Panc1 (cell line): ENCODE measurements around the gene GSDMA. TPM values are rescaled to one million over a fixed set of nuclear protein-coding genes. Genes with fewer than 3 reads are reported as not detected.

Experiments
- ATAC-seq: fragments of 200-7000 bp; cut with Tn5 transposase; 2 replicates; pipeline ENCODE4 v1.9.1; 2020; ENCODE audit warnings: mild to moderate bottlenecking, moderate library complexity
- BruUV-seq: library from RNA; stranded (reverse); fragments of 400-500 nt; replicated peaks from 2 replicates; lab custom pipeline; 2021; lab: Mats Ljungman, UMichigan
- CTCF ChIA-PET: fragments of 300-600 bp; sonication (Branson Sonifier 250); formaldehyde crosslinking; loops from one replicate; lab custom pipeline; 2022; ENCODE audit warnings: antibody characterized with exemption; lab: Charles Lee
- POLR2A ChIA-PET: fragments of 300-600 bp; sonication (Branson Sonifier 250); formaldehyde crosslinking; loops from one replicate; lab custom pipeline; 2022; ENCODE audit warnings: antibody characterized with exemption; lab: Charles Lee
- DNase-seq: peaks from one replicate; pipeline ENCODE4 v3.0.0-alpha.2; 2010; ENCODE audit warnings: low read depth, low spot score
- H3K27ac ChIP-seq: 2 replicates; pipeline ENCODE4 v1.5.1; 2011; ENCODE audit warnings: mild to moderate bottlenecking, low read length, inconsistent platforms
- H3K27me3 ChIP-seq: fragments of 200-500 bp; sonication (Bioruptor generic); 2 replicates; pipeline ENCODE4 v1.6.0; 2014; ENCODE audit warnings: low read length, inconsistent platforms; ENCODE audit not compliant: control insufficient read depth, insufficient read depth
- H3K36me3 ChIP-seq: fragments of 200-500 bp; sonication (Bioruptor generic); 2 replicates; pipeline ENCODE4 v1.5.1; 2014; ENCODE audit warnings: inconsistent platforms, mild to moderate bottlenecking, low read length, moderate library complexity; ENCODE audit not compliant: control insufficient read depth, insufficient read depth
- H3K4me1 ChIP-seq: 2 replicates; pipeline ENCODE4 v1.5.1; 2011; ENCODE audit warnings: inconsistent platforms, mild to moderate bottlenecking, low read length, moderate library complexity; ENCODE audit not compliant: control insufficient read depth, insufficient read depth
- H3K4me3 ChIP-seq, 2 experiments: 2 replicates each; pipeline ENCODE4 v1.5.1; 2011 to 2012; ENCODE audit warnings: low read depth in 2 of 2, low read length in 2 of 2, mild to moderate bottlenecking in 2 of 2, inconsistent platforms in 1 of 2, moderate library complexity in 1 of 2
- H3K9me3 ChIP-seq: fragments of 200-500 bp; sonication (Bioruptor generic); 2 replicates; pipeline ENCODE4 v1.5.1; 2014; ENCODE audit warnings: low read depth, mild to moderate bottlenecking, inconsistent platforms, low read length, moderate library complexity; ENCODE audit not compliant: control insufficient read depth, insufficient read depth
- POLR2AphosphoS5 ChIP-seq: IDR thresholded peaks from 2 replicates; pipeline ENCODE4 v1.6.1; 2012; ENCODE audit warnings: mild to moderate bottlenecking, low read depth, low read length, moderate library complexity
- REST ChIP-seq, 2 experiments: IDR thresholded peaks; 2 replicates each; pipeline ENCODE4 v1.6.1; 2011 to 2012; ENCODE audit warnings: low read depth in 2 of 2, control low read depth in 1 of 2, low read length in 1 of 2, mild to moderate bottlenecking in 1 of 2, moderate library complexity in 1 of 2; ENCODE audit not compliant: insufficient read depth in 1 of 2
- SIN3A ChIP-seq: IDR thresholded peaks from 2 replicates; pipeline ENCODE4 v1.6.1; 2012; ENCODE audit warnings: low read depth, mild to moderate bottlenecking, low read length, moderate library complexity, borderline replicate concordance; ENCODE audit not compliant: insufficient read depth
- TCF7L2 ChIP-seq: IDR thresholded peaks from 2 replicates; pipeline ENCODE4 v1.6.1; 2011; ENCODE audit warnings: mild to moderate bottlenecking, low read depth, low read length, inconsistent platforms
- in situ Hi-C: cut with HindIII; loops from 2 replicates; pipeline ENCODE4 v1.10.0; 2016; ENCODE audit warnings: low sequenced_read_pairs, low pct_unique_long_range_greater_than_20kb
- intact Hi-C: fragments of 100-400 bp; cut with micrococcal nuclease; formaldehyde crosslinking; loops from one replicate; pipeline ENCODE4 v1.10.0; 2022; ENCODE audit not compliant: unreplicated experiment
- total RNA-seq: library from RNA; stranded (reverse); gene quantifications from one replicate; pipeline ENCODE4 v1.2.1, GENCODE V29; 2021; ENCODE audit not compliant: unreplicated experiment
- TF ChIP-seq, protein P1 (sequence below): fragments of 450-650 bp; IDR thresholded peaks from 2 replicates; pipeline ENCODE4 v1.5.1; 2017; ENCODE audit warnings: mild to moderate bottlenecking

The GSDMA gene
- total RNA-seq, 1 experiment from 2014 or later, result not detected

DNA sequence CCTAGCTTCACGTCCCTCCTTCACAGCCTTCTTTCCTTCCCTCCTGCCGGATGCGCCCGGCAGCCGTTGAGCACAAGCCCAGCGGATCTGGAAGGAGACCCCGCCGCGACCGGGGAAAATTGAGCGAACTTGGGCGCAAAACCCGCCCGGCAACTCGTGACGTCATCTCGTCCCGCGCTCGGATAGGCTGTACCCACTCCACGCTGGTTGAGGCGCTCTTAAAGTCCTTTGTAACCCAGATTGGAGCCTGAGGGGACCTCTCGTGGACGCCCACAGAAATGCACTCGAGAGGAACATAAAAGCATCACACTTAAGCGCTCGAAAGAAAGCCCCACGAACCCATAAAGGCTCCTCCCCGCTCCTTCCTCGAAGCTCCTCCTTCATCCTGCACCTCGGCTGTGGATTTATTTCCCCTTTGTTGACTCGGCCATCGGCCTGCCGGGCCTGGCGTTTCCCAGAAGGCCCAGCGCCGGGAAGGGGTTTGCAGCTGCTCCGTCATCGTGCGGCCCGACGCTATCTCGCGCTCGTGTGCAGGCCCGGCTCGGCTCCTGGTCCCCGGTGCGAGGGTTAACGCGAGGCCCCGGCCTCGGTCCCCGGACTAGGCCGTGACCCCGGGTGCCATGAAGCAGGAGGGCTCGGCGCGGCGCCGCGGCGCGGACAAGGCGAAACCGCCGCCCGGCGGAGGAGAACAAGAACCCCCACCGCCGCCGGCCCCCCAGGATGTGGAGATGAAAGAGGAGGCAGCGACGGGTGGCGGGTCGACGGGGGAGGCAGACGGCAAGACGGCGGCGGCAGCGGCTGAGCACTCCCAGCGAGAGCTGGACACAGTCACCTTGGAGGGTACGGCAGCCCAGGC lies 17.8 kb downstream of the GSDMA start, which contains the start of gene PSMD3:
Gene PSMD3, plus strand, starts transcription at position 457 of the 856 bp plus-strand sequence. Its CDS starts 164 bp downstream, at position 621.
- H3K27me3 ChIP-seq, result peaks cover 9% of the 10 kb centered on the region
- peak within 1 kb of the TSS; percentile 90 to 95 for H3K4me3 ChIP-seq
- peaks cover 5% of the 10 kb centered on the region for H3K36me3 ChIP-seq
- H3K27ac ChIP-seq, result peak within 1 kb of the TSS; percentile 89
- CTCF ChIA-PET, result interaction anchor here (0.5 to 1.0 kb wide), 7 partner anchors 22 to 109 kb away, joined by 3 to 4 read pairs (median 3); no protein-coding TSS in a partner anchor
- in situ Hi-C loops (no loop called here), intact Hi-C loops (no loop called here)
- peaks cover 11% of the 10 kb centered on the region; the same call in 1 of the 2 replicates for H3K4me1 ChIP-seq
- no TSS peak for BruUV-seq
- TF ChIP-seq, protein P1, sequence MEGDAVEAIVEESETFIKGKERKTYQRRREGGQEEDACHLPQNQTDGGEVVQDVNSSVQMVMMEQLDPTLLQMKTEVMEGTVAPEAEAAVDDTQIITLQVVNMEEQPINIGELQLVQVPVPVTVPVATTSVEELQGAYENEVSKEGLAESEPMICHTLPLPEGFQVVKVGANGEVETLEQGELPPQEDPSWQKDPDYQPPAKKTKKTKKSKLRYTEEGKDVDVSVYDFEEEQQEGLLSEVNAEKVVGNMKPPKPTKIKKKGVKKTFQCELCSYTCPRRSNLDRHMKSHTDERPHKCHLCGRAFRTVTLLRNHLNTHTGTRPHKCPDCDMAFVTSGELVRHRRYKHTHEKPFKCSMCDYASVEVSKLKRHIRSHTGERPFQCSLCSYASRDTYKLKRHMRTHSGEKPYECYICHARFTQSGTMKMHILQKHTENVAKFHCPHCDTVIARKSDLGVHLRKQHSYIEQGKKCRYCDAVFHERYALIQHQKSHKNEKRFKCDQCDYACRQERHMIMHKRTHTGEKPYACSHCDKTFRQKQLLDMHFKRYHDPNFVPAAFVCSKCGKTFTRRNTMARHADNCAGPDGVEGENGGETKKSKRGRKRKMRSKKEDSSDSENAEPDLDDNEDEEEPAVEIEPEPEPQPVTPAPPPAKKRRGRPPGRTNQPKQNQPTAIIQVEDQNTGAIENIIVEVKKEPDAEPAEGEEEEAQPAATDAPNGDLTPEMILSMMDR, result peak; percentile 87
- TF ChIP-seq REST (IDR thresholded peaks at IDR 0.05; ENCODE audit: insufficient read depth in 1 of 2, low read depth in 2 of 2, low read length in 1 of 2), result peak in 1 of 2 experiments; percentile 64; a peak in 3 of 4 replicates
- peak; percentile 90 for TF ChIP-seq TCF7L2
- peak; percentile 97; the same call in 1 of the 2 replicates for TF ChIP-seq SIN3A
- peak; percentile 98 for TF ChIP-seq POLR2AphosphoS5
- DNase-seq (peak; percentile 98), ATAC-seq (peak; percentile 96)
- POLR2A ChIA-PET, result interaction anchor here (0.5 to 1.2 kb wide), 5 partner anchors 14 to 383 kb away, joined by 3 to 7 read pairs (median 4); no protein-coding TSS in a partner anchor
- no peaks in the 10 kb centered on the region for H3K9me3 ChIP-seq

GRCh38 chr17:39981207-39981741 lies 18.5 kb downstream of the GSDMA start:
- intact Hi-C loops, result no loop called here
- no TSS peak for BruUV-seq
- Histone ChIP-seq H3K27me3 (peaks cover 9% of the 10 kb centered on the region), H3K4me3 (peak overlapping the region; percentile 90 to 95), H3K9me3 (no peaks in the 10 kb centered on the region), H3K27ac (peak overlapping the region; percentile 89), H3K4me1 (peaks cover 11% of the 10 kb centered on the region; the same call in 1 of the 2 replicates), H3K36me3 (peaks cover 10% of the 10 kb centered on the region)
- CTCF ChIA-PET, result interaction anchor here (0.5 to 1.0 kb wide), 6 partner anchors 23 to 109 kb away, joined by 3 to 4 read pairs (median 3); no protein-coding TSS in a partner anchor
- DNase-seq, result no peak
- ATAC-seq, result peak; percentile 2; the same call in 1 of the 2 replicates
- in situ Hi-C loops, result no loop called here
- TF ChIP-seq, protein P1, result no peak
- TF ChIP-seq TCF7L2 (no peak), SIN3A (no peak), POLR2AphosphoS5 (no peak), REST (IDR thresholded peaks at IDR 0.05; ENCODE audit: insufficient read depth in 1 of 2, low read depth in 2 of 2, low read length in 1 of 2) (no peak)
- POLR2A ChIA-PET, result interaction anchor here (0.5 to 1.2 kb wide), 2 partner anchors 28 to 142 kb away, joined by 3 to 4 read pairs; no protein-coding TSS in a partner anchor
